Neural progenitor cell (in vitro differentiated cells): ENCODE results near the gene FGFRL1. TPM values are rescaled to one million over a fixed set of nuclear protein-coding genes. Genes with fewer than 3 reads are reported as not detected.

Experiments
- DNase-seq: peaks from one replicate; pipeline ENCODE4 v3.0.0-alpha.2; 2016; ENCODE audit warnings: low spot score
- H2AFZ ChIP-seq: fragments of 200-600 bp; sonication (generic); replicated peaks from 2 replicates; pipeline ENCODE4 v1.6.1; 2016; ENCODE audit warnings: antibody characterized with exemption
- H3F3A ChIP-seq: fragments of 200-600 bp; sonication (generic); 2 replicates; pipeline ENCODE4 v1.6.1; 2016; ENCODE audit warnings: antibody characterized with exemption, low read depth
- H3K27ac ChIP-seq: fragments of 200-600 bp; sonication (generic); 2 replicates; pipeline ENCODE4 v1.5.1; 2016; ENCODE audit warnings: mild to moderate bottlenecking
- H3K27me3 ChIP-seq: fragments of 200-600 bp; sonication (generic); 2 replicates; pipeline ENCODE4 v1.6.1; 2016; ENCODE audit warnings: mild to moderate bottlenecking, moderate library complexity
- H3K36me3 ChIP-seq: fragments of 200-600 bp; sonication (generic); 2 replicates; pipeline ENCODE4 v1.5.1; 2016
- H3K4me1 ChIP-seq: fragments of 200-600 bp; sonication (generic); 2 replicates; pipeline ENCODE4 v1.6.1; 2016; ENCODE audit warnings: mixed run types
- H3K4me2 ChIP-seq: fragments of 200-600 bp; sonication (generic); 2 replicates; pipeline ENCODE4 v1.6.1; 2016
- H3K4me3 ChIP-seq: fragments of 200-600 bp; sonication (generic); 2 replicates; pipeline ENCODE4 v1.5.1; 2016
- H3K79me2 ChIP-seq: fragments of 200-600 bp; sonication (generic); 2 replicates; pipeline ENCODE4 v1.6.1; 2016; ENCODE audit warnings: low read depth
- H3K9ac ChIP-seq: fragments of 200-600 bp; sonication (generic); 2 replicates; pipeline ENCODE4 v1.6.1; 2016
- H3K9me3 ChIP-seq: fragments of 200-600 bp; sonication (generic); 2 replicates; pipeline ENCODE4 v1.5.1; 2016; ENCODE audit warnings: low read depth
- H4K20me1 ChIP-seq: fragments of 200-600 bp; sonication (generic); 2 replicates; pipeline ENCODE4 v1.6.1; 2016; ENCODE audit warnings: low read depth
- H3K27ac Mint-ChIP-seq: 3 replicates; pipeline ENCODE4 v1.8.0; 2021; ENCODE audit warnings: mixed read lengths
- H3K27me3 Mint-ChIP-seq: 2 replicates; pipeline ENCODE4 v1.8.0; 2022; ENCODE audit warnings: low read depth, mild to moderate bottlenecking, inconsistent platforms, moderate library complexity, mixed read lengths; ENCODE audit not compliant: insufficient read depth
- H3K36me3 Mint-ChIP-seq: 3 replicates; pipeline ENCODE4 v1.8.0; 2021; ENCODE audit warnings: mixed read lengths
- H3K4me1 Mint-ChIP-seq: 3 replicates; pipeline ENCODE4 v1.8.0; 2021; ENCODE audit warnings: mixed read lengths
- H3K4me3 Mint-ChIP-seq: 3 replicates; pipeline ENCODE4 v1.8.0; 2021; ENCODE audit warnings: mild to moderate bottlenecking, moderate library complexity, mixed read lengths
- H3K9me3 Mint-ChIP-seq: 3 replicates; pipeline ENCODE4 v1.8.0; 2020; ENCODE audit warnings: mixed read lengths
- CTCF ChIP-seq: fragments of 200-600 bp; sonication (generic); IDR thresholded peaks from 2 replicates; pipeline ENCODE4 v1.5.1; 2017; ENCODE audit warnings: antibody characterized with exemption, mild to moderate bottlenecking
- EZH2 ChIP-seq: fragments of 200-600 bp; sonication (generic); IDR thresholded peaks from 2 replicates; pipeline ENCODE4 v1.6.1; 2017; ENCODE audit warnings: antibody characterized with exemption, mild to moderate bottlenecking, moderate library complexity
- EZH2phosphoT487 ChIP-seq: fragments of 200-600 bp; sonication (generic); IDR thresholded peaks from 2 replicates; pipeline ENCODE4 v1.6.1; 2017; ENCODE audit warnings: antibody characterized with exemption
- total RNA-seq: library from RNA; depleted of rRNA; stranded (reverse); fragments of >200 nt; gene quantifications from 2 replicates; pipeline ENCODE4 v1.2.3, GENCODE V29; 2015; ENCODE audit warnings: low replicate concordance

Gene FGFRL1
- total RNA-seq, 1 donor from 2014 or later = 9.6 TPM

- no peak overlapping the region for H3K4me3 Mint-ChIP-seq
- Histone ChIP-seq H2AFZ (no peak overlapping the region), H3K9ac (no peak overlapping the region), H3K27me3 (peaks cover 69% of the 10 kb centered on the region), H3K4me3 (no peak overlapping the region), H3K9me3 (no peaks in the 10 kb centered on the region), H3K4me1 (no peaks in the 10 kb centered on the region), H3K4me2 (no peak overlapping the region), H3F3A (no peaks in the 10 kb centered on the region), H4K20me1 (no peaks in the 10 kb centered on the region), H3K79me2 (no peaks in the 10 kb centered on the region), H3K36me3 (no peaks in the 10 kb centered on the region), H3K27ac (no peak overlapping the region)
- H3K9me3 Mint-ChIP-seq = no peaks in the 10 kb centered on the region
- peaks cover 28% of the 10 kb centered on the region for H3K4me1 Mint-ChIP-seq
- H3K27me3 Mint-ChIP-seq = peaks cover 4% of the 10 kb centered on the region
- TF ChIP-seq CTCF (no peak), EZH2 (no peak), EZH2phosphoT487 (no peak)
- no peak for DNase-seq
- H3K36me3 Mint-ChIP-seq = no peaks in the 10 kb centered on the region
- no peak overlapping the region for H3K27ac Mint-ChIP-seq
Measured at GRCh38 chr4:1062419-1062818, 51.0 kb downstream of the FGFRL1 start.

GRCh38 chr4:1065732-1066131 lies 54.3 kb downstream of the FGFRL1 start:
- peaks cover 75% of the 10 kb centered on the region for H3K27me3 ChIP-seq
- no peak overlapping the region for H3K4me2 ChIP-seq
- no peak overlapping the region for H3K9ac ChIP-seq
- no peak overlapping the region for H3K27ac ChIP-seq
- TF ChIP-seq CTCF (no peak), EZH2 (no peak), EZH2phosphoT487 (no peak)
- H3F3A ChIP-seq = no peaks in the 10 kb centered on the region
- Mint-ChIP-seq H3K4me1 (peaks cover 13% of the 10 kb centered on the region), H3K36me3 (no peaks in the 10 kb centered on the region), H3K27me3 (peaks cover 4% of the 10 kb centered on the region), H3K9me3 (no peaks in the 10 kb centered on the region), H3K4me3 (no peak overlapping the region), H3K27ac (no peak overlapping the region)
- no peaks in the 10 kb centered on the region for H3K4me1 ChIP-seq
- H4K20me1 ChIP-seq = no peaks in the 10 kb centered on the region
- no peaks in the 10 kb centered on the region for H3K79me2 ChIP-seq
- no peaks in the 10 kb centered on the region for H3K36me3 ChIP-seq
- H3K9me3 ChIP-seq = no peaks in the 10 kb centered on the region
- DNase-seq = no peak
- no peak overlapping the region for H2AFZ ChIP-seq
- H3K4me3 ChIP-seq = no peak overlapping the region

- no peak overlapping the region for H2AFZ ChIP-seq
- Mint-ChIP-seq H3K4me3 (no peak overlapping the region), H3K9me3 (peaks cover 3% of the 10 kb centered on the region), H3K4me1 (peaks cover 3% of the 10 kb centered on the region), H3K27ac (no peak overlapping the region), H3K27me3 (peaks cover 10% of the 10 kb centered on the region), H3K36me3 (no peaks in the 10 kb centered on the region)
- no peaks in the 10 kb centered on the region for H3F3A ChIP-seq
- no peak overlapping the region for H3K9ac ChIP-seq
- no peak overlapping the region for H3K4me2 ChIP-seq
- no peaks in the 10 kb centered on the region for H3K9me3 ChIP-seq
- DNase-seq = no peak
- no peaks in the 10 kb centered on the region for H4K20me1 ChIP-seq
- no peaks in the 10 kb centered on the region for H3K79me2 ChIP-seq
- no peaks in the 10 kb centered on the region for H3K4me1 ChIP-seq
- H3K4me3 ChIP-seq = no peak overlapping the region
- no peaks in the 10 kb centered on the region for H3K36me3 ChIP-seq
- no peak overlapping the region for H3K27ac ChIP-seq
- TF ChIP-seq CTCF = no peak
- TF ChIP-seq EZH2phosphoT487 = no peak
- TF ChIP-seq EZH2 = no peak
- peaks cover 47% of the 10 kb centered on the region for H3K27me3 ChIP-seq
Measured at GRCh38 chr4:1069394-1069793, 58.0 kb downstream of the FGFRL1 start.
